ENCODE results near the gene CLEC4A. TPM values are rescaled to one million over a fixed set of nuclear protein-coding genes. Genes with fewer than 3 reads are reported as not detected.
"Not testable (repeated sequence)": the region's sequence is repeated elsewhere in the genome, so short reads cannot be mapped to it uniquely, and the experiment has no call there.

The CLEC4A gene
- total RNA-seq, 1 experiment from 2014 or later, result 0.37 TPM

DNA sequence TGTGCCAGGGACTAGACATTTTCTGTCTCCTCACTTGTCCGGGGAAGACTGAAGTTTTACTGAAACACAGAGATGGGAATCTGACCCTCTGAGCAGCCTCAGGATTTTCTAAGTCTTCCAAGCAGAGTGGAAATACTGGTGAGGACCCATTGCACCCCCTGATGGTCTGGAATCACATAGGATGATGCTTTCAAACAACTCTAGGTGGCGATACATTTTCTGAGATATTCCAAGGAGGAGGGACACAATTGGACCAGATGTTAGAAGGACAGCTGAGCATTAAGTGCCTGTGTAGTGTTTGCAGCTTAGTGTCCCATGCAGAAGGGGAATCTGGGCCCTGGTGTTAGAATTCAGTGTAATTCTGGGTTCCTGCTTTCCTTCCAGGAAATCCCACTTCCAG, 64.7 kb downstream of the CLEC4A start:
- H3K27me3 Mint-ChIP-seq (ENCODE audit: low read depth); H2BK20ac ChIP-seq (ENCODE audit: low read depth, low read length, poor library complexity, severe bottlenecking); H3K4me1 ChIP-seq (ENCODE audit: insufficient read depth, low read length); H3K4me3 Mint-ChIP-seq; H2BK5ac ChIP-seq (ENCODE audit: insufficient read length, low read length); H2AFZ ChIP-seq (ENCODE audit: low read length); H3K18ac ChIP-seq (ENCODE audit: insufficient read length, low read depth, low read length); H2AK5ac ChIP-seq (ENCODE audit: insufficient read length, low read length); H3K23me2 ChIP-seq (ENCODE audit: insufficient read length, low read depth, low read length, poor library complexity, severe bottlenecking); H3K9me3 ChIP-seq (ENCODE audit: control insufficient read depth, low read depth, low read length); H3K4me1 Mint-ChIP-seq; H2BK120ac ChIP-seq (ENCODE audit: low read depth, low read length, poor library complexity, severe bottlenecking); H3T11ph ChIP-seq (ENCODE audit: low read length); H3K9ac ChIP-seq (ENCODE audit: extremely low read depth, insufficient read length, low read length); H3K23ac ChIP-seq (ENCODE audit: insufficient read length, low read depth, low read length); H3K36me3 Mint-ChIP-seq (ENCODE audit: insufficient read depth in 1 of 3, low read depth in 3 of 3); H4K8ac ChIP-seq (replicated peaks; ENCODE audit: insufficient read length, low read depth, low read length); H3K4me2 ChIP-seq (ENCODE audit: insufficient read depth, insufficient read length, low read length); H2BK12ac ChIP-seq (ENCODE audit: insufficient read length, low read depth, low read length); H4K5ac ChIP-seq (ENCODE audit: insufficient read length, low read depth, low read length); H3K27me3 ChIP-seq (ENCODE audit: insufficient read depth, low read length); H3K4ac ChIP-seq (ENCODE audit: low read depth, low read length); H3K79me1 ChIP-seq (ENCODE audit: insufficient read depth, low read depth, low read length, poor library complexity, severe bottlenecking); H3K27ac ChIP-seq (ENCODE audit: insufficient read length, low read depth, low read length); H3K56ac ChIP-seq (ENCODE audit: insufficient read length, low read depth, low read length); H3K27ac Mint-ChIP-seq; H3K14ac ChIP-seq (ENCODE audit: insufficient read depth, low read length); H2BK15ac ChIP-seq (ENCODE audit: low read depth, low read length); H4K91ac ChIP-seq (ENCODE audit: insufficient read length, low read depth, low read length); DNase-seq; H3K9me3 Mint-ChIP-seq; H3K79me2 ChIP-seq (ENCODE audit: insufficient read depth, low read length); H4K20me1 ChIP-seq (ENCODE audit: control insufficient read depth, insufficient read depth, insufficient read length): not testable (repeated sequence)
- no CpG with 5 or more reads among the region's 2 CpGs for WGBS (ENCODE audit: extremely low coverage, insufficient read length, low lambda C conversion rate)
- TF ChIP-seq CTCF (conservative IDR thresholded peaks at IDR 0.05), result peak; percentile 44; the same call in 2 of the 3 replicates

Other genes starting within 250 kb of the CLEC4A start
- 569 and 581 TPM in 2 replicates for gene SLC2A3, start 187.4 kb upstream of the CLEC4A start, total RNA-seq (2021)
- 5.5 and 5.9 TPM in 2 replicates for gene FOXJ2, start 90.9 kb upstream of the CLEC4A start, total RNA-seq (2021)
- gene C3AR1, start 57.3 kb upstream of the CLEC4A start, total RNA-seq (2021), result not detected in 2 replicates
- gene NECAP1, start 41.3 kb upstream of the CLEC4A start, total RNA-seq (2021), result 23.9 and 27.2 TPM in 2 replicates
- gene ZNF705A, start 33.4 kb downstream of the CLEC4A start, total RNA-seq (2021), result not detected in 2 replicates
- gene FAM90A1, start 104.0 kb downstream of the CLEC4A start, total RNA-seq (2021), result 0.09 and 0.15 TPM in 2 replicates